ENCODE measurements around the gene OR5M8.

Gene OR5M8

GRCh38 chr11:56457076-56457475 lies 34.1 kb downstream of the OR5M8 start:
- H3K27ac ChIP-seq (ENCODE audit: low read length) = no peak overlapping the region
- no peak overlapping the region for H3K4me3 ChIP-seq (ENCODE audit: low read length)
- WGBS (ENCODE audit: insufficient coverage, insufficient read length) = no CpG with 5 or more reads among the region's 1 CpG
- H3K36me3 ChIP-seq (ENCODE audit: control insufficient read depth, insufficient read depth, low read length) = no peaks in the 10 kb centered on the region
- no peak for DNase-seq (ENCODE audit: low read depth, low spot score)
- no peaks in the 10 kb centered on the region; the same call in 1 of the 2 replicates for H3K4me1 ChIP-seq (ENCODE audit: control insufficient read depth, insufficient read depth, low read length)
- no peaks in the 10 kb centered on the region for H3K9me3 ChIP-seq (ENCODE audit: control insufficient read depth, insufficient read depth, low read length)
- no peaks in the 10 kb centered on the region for H3K27me3 ChIP-seq (ENCODE audit: control insufficient read depth, insufficient read depth, low read length)

- no CpG with 5 or more reads among the region's 4 CpGs for WGBS (ENCODE audit: insufficient coverage, insufficient read length)
- DNase-seq (ENCODE audit: low read depth, low spot score) = no peak
- Histone ChIP-seq H3K27ac (ENCODE audit: low read length) (no peak overlapping the region), H3K9me3 (ENCODE audit: control insufficient read depth, insufficient read depth, low read length) (no peaks in the 10 kb centered on the region), H3K27me3 (ENCODE audit: control insufficient read depth, insufficient read depth, low read length) (no peaks in the 10 kb centered on the region), H3K36me3 (ENCODE audit: control insufficient read depth, insufficient read depth, low read length) (no peaks in the 10 kb centered on the region), H3K4me3 (ENCODE audit: low read length) (no peak overlapping the region), H3K4me1 (ENCODE audit: control insufficient read depth, insufficient read depth, low read length) (no peaks in the 10 kb centered on the region; the same call in 1 of the 2 replicates)
Observed at GRCh38 chr11:56453521-56453920, 37.6 kb downstream of the OR5M8 start.

All from iPS DF 6.9 (cell line).